ENCODE data around the gene SREK1. TPM values are rescaled to one million over a fixed set of nuclear protein-coding genes. Genes with fewer than 3 reads are reported as not detected.

SREK1 gene
- total RNA-seq, 1 donor from 2014 or later = 27.5 TPM

- TF ChIP-seq CTCF (conservative IDR thresholded peaks at IDR 0.05; ENCODE audit: low read depth, low read length) = peak; percentile 46
- no peak overlapping the region for H3K4me3 ChIP-seq (ENCODE audit: low read depth, low read length)
- no peak for DNase-seq (ENCODE audit: low read depth)
Measured at GRCh38 chr5:66174338-66174737, 30.2 kb downstream of the SREK1 start.

- TF ChIP-seq CTCF (conservative IDR thresholded peaks at IDR 0.05; ENCODE audit: low read depth, low read length) = no peak
- no peak for DNase-seq (ENCODE audit: low read depth)
- no peak overlapping the region for H3K4me3 ChIP-seq (ENCODE audit: low read depth, low read length)
Measured at GRCh38 chr5:66178799-66179198, 34.7 kb downstream of the SREK1 start.

DNA sequence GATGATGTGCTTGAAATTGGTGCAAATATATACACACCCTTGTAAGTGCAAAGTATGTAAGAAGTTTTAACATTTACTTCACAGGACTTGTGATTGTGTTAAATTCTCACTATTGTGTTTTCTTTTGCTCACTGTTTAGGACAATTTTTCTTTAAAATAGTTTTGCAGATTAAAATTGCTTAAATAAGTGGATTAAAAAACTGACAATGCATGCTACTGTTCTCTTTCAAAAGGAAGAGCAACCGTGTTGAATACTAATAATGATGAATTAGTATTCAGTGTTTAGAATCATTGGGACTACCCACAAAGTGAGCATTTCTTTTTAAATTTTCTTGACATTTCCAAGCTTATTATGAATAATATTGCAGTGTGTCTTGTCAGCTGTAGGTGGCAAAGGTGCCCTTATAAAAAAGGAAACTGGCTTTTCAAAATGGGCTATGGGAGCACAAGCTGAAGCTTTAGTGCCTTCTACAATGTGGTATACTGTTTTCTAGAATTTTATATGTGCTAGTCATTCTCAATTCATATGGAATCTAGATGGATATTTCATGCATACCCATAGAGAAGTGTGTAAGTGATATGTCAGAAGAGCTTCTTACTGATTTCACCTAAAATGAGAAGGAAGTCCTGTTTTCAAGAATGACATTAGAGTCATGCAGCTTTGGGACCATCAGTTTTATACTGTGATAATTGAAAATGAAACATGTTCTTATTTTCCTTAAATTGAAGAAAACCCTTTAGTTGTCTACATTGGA is 35.4 kb downstream of the SREK1 start:
- no peak for TF ChIP-seq CTCF (conservative IDR thresholded peaks at IDR 0.05; ENCODE audit: low read depth, low read length)
- no peak overlapping the region for H3K4me3 ChIP-seq (ENCODE audit: low read depth, low read length)
- no peak for DNase-seq (ENCODE audit: low read depth)

- H3K4me3 ChIP-seq (ENCODE audit: low read depth, low read length) = no peak overlapping the region
- no peak for DNase-seq (ENCODE audit: low read depth)
- TF ChIP-seq CTCF (conservative IDR thresholded peaks at IDR 0.05; ENCODE audit: low read depth, low read length) = no peak
Measured at GRCh38 chr5:66180282-66181155, 36.4 kb downstream of the SREK1 start.

DNA sequence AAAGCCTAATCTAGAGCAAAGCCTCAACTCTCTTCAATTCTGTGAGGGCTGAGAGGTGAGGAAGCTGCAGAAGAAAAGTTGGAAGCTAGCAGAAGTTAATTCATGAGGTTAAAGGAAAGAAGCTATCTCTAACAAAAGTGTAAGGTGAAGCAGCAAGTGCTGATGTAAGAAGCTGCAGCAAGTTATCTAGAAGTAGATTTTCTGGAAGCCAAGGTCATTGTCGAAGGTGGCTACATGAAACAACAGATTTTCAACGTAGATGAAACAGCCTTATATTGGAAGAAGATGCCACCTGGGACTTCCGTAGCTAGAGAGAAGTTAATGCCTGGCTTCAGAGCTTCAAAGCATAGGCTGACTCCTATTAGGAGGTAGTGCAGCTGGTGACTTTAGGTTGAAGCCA is 42.0 kb downstream of the SREK1 start:
- no peak for TF ChIP-seq CTCF (conservative IDR thresholded peaks at IDR 0.05; ENCODE audit: low read depth, low read length)
- DNase-seq (ENCODE audit: low read depth) = no peak
- no peak overlapping the region for H3K4me3 ChIP-seq (ENCODE audit: low read depth, low read length)

DNA sequence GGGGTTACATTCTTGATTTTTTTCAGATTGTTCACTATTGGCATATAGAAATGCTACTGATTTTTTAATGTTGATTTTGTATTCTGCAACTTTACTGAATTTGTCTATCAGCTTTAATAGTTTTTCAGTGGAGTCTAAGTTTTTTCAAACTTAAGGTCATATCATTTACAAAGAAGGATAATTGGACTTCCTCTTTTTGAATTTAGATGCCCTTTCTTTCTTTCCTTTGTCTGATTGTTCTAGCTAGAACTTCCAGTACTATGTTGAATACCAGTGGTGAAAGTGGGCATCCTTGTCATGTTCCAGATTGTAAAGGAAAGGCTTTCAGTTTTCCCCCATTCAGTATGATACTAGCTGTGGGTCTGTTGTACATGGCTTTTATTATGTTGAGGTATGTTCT is 49.3 kb downstream of the SREK1 start:
- TF ChIP-seq CTCF (conservative IDR thresholded peaks at IDR 0.05; ENCODE audit: low read depth, low read length) = no peak
- no peak for DNase-seq (ENCODE audit: low read depth)
- no peak overlapping the region for H3K4me3 ChIP-seq (ENCODE audit: low read depth, low read length)

All from epithelial cell of proximal tubule (primary cell).